ENCODE measurements around the gene CDKN2A.
A peak's percentile ranks its signal among the peaks of the same experiment; 100 is the strongest.

The CDKN2A gene

DNA sequence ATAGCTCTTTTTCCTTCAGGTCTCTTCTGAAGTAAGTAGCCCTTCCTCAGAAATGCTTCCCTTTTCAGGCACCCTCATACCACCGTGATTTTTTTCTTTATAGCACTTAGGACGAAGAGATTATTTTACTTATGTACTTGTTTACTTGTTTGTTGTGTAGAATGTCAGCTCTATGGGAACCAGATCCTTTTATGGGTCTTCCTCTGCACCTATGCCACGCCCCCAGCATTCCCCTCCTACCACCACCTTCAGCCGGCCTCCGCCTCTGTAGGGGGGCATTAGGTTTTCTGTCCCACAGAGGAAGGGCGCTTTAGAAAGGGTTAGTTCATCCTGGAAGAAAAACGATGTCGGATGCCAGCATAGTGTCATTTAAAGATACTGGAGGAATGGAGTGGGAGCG, 2.2 kb upstream of the CDKN2A start:
- Histone ChIP-seq H3K4me3 (no peak overlapping the region), H3K27ac (no peak overlapping the region)
- TF ChIP-seq, protein P1, sequence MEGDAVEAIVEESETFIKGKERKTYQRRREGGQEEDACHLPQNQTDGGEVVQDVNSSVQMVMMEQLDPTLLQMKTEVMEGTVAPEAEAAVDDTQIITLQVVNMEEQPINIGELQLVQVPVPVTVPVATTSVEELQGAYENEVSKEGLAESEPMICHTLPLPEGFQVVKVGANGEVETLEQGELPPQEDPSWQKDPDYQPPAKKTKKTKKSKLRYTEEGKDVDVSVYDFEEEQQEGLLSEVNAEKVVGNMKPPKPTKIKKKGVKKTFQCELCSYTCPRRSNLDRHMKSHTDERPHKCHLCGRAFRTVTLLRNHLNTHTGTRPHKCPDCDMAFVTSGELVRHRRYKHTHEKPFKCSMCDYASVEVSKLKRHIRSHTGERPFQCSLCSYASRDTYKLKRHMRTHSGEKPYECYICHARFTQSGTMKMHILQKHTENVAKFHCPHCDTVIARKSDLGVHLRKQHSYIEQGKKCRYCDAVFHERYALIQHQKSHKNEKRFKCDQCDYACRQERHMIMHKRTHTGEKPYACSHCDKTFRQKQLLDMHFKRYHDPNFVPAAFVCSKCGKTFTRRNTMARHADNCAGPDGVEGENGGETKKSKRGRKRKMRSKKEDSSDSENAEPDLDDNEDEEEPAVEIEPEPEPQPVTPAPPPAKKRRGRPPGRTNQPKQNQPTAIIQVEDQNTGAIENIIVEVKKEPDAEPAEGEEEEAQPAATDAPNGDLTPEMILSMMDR (IDR thresholded peaks at IDR 0.05), result no peak
- DNase-seq (ENCODE audit: low spot score), result no peak

DNA sequence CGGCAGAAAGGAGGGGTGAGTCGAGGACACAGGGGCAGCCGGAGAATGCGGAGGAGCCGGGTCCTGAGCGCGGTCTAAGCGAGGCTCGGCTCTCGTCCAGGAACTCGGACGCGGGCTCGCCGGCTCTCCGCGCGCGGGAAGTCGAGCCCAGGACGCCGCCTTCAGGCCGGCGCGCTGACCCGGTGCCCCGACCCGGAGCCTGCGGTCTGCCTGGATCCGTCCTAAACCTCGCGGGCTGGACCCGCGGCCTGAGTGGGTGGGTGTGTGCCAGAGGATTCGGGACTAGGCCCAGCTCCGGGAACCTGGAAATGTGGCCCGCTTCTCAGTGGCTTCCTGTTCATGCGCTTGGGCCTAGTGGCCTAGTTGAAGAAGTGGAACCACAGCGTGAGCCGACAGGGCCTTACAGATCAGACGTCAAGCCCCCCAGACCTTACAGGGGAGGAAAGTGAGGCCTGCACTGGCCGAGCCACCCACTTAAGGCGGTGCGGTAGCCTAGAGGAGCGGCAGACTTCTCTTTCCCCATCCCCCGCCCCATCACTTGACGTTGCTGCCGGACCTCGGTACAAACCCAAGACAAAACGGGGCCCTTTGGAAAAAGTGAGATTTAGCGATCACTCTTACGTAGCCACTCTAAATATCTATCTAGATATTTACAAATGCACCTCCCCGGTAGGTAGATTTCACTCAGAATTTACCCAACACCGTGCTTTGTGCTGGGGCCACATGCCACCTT, 1.6 kb upstream of the CDKN2A start:
- Histone ChIP-seq H3K4me3 (peak overlapping the region; percentile 88), H3K27ac (peak overlapping the region in 1 of 2 donors; percentile 83)
- peak; percentile 78 for DNase-seq (ENCODE audit: low spot score)
- TF ChIP-seq, protein P1 (IDR thresholded peaks at IDR 0.05), result no peak

DNA sequence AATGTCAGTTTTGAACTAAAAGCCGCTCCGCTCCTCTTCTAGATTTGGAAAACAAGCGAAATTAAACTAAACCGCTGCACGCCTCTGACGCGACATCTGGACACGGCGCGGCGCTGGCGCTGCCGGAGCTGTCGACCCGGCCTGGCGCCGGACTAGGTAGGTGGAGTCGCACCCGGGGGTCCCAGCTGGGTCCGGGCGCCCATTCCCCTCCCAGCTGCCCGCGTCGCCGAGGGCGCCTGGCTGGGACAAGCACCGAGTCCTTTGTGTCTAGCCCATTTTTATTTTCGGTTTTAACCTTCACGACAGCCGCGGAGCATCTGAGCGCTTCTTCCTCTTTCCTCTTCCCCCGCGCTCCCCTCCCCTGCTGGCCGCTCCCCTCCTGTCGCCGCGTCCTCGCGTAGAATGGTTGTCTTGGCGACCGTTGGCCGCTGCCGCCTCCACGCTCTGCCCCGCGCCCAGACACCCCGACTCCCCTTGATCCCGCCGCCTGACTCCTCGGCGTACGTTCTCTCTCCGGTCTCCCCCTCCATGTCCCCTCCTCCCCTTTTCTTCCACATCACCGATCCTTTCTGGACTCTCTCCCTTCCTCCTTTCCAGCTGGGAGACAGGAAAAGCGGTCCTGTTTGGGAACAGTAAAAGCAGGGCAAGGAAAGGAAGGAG, 944 bp upstream of the CDKN2A start:
- no peak for DNase-seq (ENCODE audit: low spot score)
- Histone ChIP-seq H3K27ac (peak overlapping the region; percentile 74 to 83), H3K4me3 (peak overlapping the region; percentile 88)
- TF ChIP-seq, protein P1 (IDR thresholded peaks at IDR 0.05), result no peak

DNA sequence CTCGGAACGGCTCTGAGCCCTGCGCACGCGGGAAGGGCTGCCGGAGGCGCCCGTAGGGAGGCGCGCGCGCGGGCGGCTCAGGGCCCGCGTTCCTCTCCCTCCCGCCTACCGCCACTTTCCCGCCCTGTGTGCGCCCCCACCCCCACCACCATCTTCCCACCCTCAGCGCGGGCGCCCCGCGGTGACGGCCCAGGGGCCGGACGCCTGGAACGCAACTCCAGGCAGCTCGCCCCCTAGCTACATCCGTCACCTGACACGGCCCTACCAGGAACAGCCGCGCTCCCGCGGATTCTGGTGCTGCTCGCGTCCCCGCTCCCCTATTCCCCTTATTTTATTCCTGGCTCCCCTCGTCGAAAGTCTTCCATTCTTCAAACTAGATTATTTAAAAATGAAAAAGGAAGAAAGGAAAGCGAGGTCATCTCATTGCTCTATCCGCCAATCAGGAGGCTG, 389 bp upstream of the CDKN2A start, which contains the start of gene CDKN2B-AS1:
CDKN2B-AS1 (plus strand) TSS at position 236 of the 450 bp plus-strand sequence.
- peak within 1 kb of the TSS; percentile 74 to 83 for H3K27ac ChIP-seq
- TF ChIP-seq, protein P1 (IDR thresholded peaks at IDR 0.05), result no peak
- no peak for DNase-seq (ENCODE audit: low spot score)
- H3K4me3 ChIP-seq, result peak within 1 kb of the TSS; percentile 88

DNA sequence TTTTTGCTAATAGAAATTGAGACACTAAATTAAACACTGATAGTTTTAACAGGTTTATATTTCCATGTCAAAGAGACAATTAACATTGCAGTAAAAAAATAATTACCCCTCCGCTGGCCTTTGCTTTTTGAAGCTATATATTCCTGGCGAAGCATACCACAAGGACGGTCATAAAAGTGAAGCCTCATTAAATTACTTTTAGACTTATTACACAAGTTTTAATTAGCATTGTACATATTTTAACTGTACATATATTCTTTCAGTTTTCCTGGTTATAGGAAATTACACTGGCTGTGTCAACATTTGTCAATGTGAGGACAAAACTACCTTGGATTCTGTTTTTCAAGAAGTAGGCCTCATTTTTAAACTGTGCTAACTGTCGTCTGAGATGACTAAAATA, 1.2 kb downstream of the CDKN2A start:
- no peak overlapping the region for H3K4me3 ChIP-seq
- DNase-seq (ENCODE audit: low spot score), result no peak

DNA sequence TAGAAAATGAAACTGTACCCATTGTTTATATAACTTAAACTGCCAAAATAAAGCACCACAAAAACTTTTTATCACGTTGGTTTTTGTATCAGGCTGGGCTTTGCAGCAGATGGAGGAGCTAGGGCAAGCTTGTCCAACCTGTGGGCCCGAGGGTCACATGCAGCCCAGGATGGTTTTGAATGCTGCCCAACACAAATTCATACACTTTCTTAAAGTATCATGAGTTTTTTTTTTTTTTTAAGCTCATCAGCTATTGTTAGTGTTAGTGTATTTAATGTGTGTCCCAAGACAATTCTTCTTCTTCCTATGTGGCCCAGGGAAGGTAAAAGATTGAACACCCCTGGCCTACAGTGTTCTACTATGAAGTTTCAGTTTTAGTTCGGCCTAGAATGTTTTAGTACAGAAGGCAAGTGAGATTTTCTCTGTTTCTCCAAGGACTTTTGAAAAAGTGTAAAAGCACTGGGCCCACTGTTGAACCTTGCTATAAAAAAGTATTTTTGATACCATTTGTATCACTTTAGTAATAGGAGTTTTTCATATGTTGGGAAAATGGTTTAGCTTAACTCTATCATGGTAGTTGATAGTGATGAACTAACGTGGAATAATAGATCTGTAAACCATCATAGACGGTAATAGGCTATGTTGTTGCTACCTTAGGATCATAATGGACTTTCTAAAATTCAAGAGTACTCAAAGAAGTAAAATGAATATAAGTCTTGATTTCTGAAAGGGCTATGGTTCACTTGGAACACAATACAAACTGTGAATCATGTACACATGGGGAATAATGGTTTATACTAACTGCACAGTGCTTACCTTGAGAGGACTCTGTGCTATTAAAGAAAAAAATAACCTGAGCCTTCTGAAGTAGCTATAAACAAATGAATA, 2.9 kb downstream of the CDKN2A start:
- Histone ChIP-seq H3K4me3 (no peak overlapping the region), H3K27ac (no peak overlapping the region)
- DNase-seq (ENCODE audit: low spot score), result no peak
- TF ChIP-seq, protein P1 (IDR thresholded peaks at IDR 0.05), result no peak

More for the DNA sequence above, 1.2 kb downstream of the CDKN2A start:
- no peak overlapping the region for H3K27ac ChIP-seq
- TF ChIP-seq, protein P1 (IDR thresholded peaks at IDR 0.05), result no peak

Data from coronary artery (tissue), 2 donors.